Fibroblast of the aortic adventitia (primary cell): ENCODE results near the gene ADCY9. TPM values are rescaled to one million over a fixed set of nuclear protein-coding genes. Genes with fewer than 3 reads are reported as not detected.

ENCODE experiments used
- DNase-seq: peaks from one replicate; pipeline ENCODE4 v3.0.0-alpha.2; 2010; ENCODE audit warnings: low read depth
- H3K4me3 ChIP-seq: 2 replicates; pipeline ENCODE4 v1.5.1; 2011; ENCODE audit warnings: low read depth, mild to moderate bottlenecking, control low read depth, low read length, moderate library complexity
- CTCF ChIP-seq: IDR thresholded peaks from 2 replicates; pipeline ENCODE4 v1.5.1; 2011; ENCODE audit warnings: mild to moderate bottlenecking, low read length, control low read depth, inconsistent platforms; ENCODE audit not compliant: insufficient read depth
- total RNA-seq: library from RNA; depleted of rRNA; stranded (reverse); fragments of >200 nt; gene quantifications from 2 replicates; pipeline ENCODE4 v1.2.3, GENCODE V29; 2012; ENCODE audit warnings: low replicate concordance

Gene ADCY9
- total RNA-seq, 1 donor: 23.6 TPM

DNA sequence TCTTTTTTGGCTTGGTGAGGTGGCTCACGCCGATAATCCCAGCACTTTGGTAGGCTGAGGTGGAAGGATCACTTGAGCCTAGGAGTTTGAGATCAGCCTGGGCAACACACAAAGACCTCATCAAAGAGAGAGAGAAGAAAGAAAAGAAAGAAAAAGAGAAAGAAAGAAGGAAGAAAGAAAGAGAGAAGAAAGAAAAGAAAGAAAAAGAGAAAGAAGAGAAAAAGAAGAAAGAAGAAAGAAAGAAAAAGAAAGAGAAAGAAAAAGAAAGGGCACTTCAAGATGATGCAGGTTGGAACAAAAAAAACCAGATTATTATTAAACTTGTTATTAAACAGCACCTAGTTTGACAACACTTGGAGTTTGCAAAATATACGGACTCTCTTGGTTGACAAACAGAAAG lies 21.2 kb upstream of the ADCY9 start:
- no peak for DNase-seq
- TF ChIP-seq CTCF: no peak
- H3K4me3 ChIP-seq: no peak overlapping the region

GRCh38 chr16:4136229-4136813 lies 20.1 kb upstream of the ADCY9 start:
- no peak overlapping the region for H3K4me3 ChIP-seq
- DNase-seq: no peak
- TF ChIP-seq CTCF: no peak

DNA sequence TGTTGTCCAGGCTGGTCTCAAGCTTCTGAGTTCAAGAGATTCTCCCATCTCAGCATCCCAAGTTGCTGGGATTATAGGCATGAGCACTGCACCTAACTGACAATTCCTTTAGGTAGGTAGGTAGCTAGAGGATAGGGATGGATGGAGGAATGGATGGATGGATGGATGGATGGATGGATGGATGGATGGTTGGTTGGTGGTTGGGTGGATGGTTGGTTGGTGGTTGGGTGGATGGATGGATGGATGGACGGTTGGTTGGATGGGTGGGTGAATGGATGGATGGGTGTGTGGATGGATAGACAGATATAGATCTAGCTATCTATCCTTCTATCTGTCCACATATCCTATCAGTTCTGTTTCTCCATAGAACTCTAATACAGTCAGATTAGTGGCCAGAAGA lies 19.3 kb upstream of the ADCY9 start:
- TF ChIP-seq CTCF: no peak
- no peak for DNase-seq
- H3K4me3 ChIP-seq: no peak overlapping the region

DNA sequence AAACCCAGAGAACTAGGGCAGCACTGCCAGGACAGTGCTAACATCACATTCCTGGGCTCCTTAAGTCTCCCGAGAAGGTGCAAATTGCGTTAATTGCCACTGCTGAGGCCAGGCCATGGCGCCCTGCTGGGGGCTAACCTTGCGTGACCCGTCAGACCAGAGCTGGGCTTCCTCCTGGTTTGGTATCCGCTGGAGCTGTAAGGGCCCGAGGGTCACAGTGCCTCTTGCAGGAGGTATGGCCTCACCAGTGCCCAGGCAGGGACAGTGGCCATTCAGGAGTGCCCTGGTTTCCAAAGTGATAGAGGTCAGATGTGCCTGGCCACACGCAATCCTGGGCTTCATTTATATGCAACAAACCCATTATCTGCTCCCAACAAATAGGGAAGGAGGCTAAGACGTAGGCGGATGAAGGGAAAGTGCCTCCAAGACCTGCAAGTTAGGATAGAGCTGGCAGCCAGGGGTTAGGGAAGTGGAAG lies 17.7 kb upstream of the ADCY9 start:
- no peak overlapping the region for H3K4me3 ChIP-seq
- TF ChIP-seq CTCF: no peak
- no peak for DNase-seq

DNA sequence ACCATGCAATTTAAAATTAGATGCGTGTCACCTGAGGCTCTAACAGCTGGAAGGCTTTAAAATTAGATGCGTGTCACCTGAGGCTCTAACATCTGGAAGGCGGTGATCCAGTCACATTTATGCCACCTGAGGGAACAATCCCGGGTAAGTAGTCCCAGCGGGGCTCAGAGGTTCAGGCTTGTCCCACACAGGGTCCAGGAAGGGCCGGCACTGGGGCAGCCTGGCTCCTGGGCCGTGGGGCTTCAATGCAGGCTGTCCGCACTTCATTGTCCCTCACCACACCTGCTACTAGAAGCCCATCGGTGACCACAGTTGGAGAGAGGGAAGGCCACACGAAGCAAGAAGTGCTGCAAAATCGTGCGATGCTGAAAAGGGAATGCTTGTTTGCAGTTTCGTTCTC lies 15.4 kb upstream of the ADCY9 start:
- H3K4me3 ChIP-seq: no peak overlapping the region
- no peak for TF ChIP-seq CTCF
- DNase-seq: no peak

GRCh38 chr16:4124535-4125294 lies 8.5 kb upstream of the ADCY9 start:
- TF ChIP-seq CTCF: no peak
- no peak overlapping the region for H3K4me3 ChIP-seq
- no peak for DNase-seq
